ENCODE results near the gene KANSL1L. TPM values are rescaled to one million over a fixed set of nuclear protein-coding genes. Genes with fewer than 3 reads are reported as not detected.

KANSL1L gene
- total and polyA plus RNA-seq, 10 of the 15 experiments (the other 5 are each of a cell fraction or from before 2014, with no cell fraction given): 1.2 to 9.5 (median 3.7) TPM

DNA sequence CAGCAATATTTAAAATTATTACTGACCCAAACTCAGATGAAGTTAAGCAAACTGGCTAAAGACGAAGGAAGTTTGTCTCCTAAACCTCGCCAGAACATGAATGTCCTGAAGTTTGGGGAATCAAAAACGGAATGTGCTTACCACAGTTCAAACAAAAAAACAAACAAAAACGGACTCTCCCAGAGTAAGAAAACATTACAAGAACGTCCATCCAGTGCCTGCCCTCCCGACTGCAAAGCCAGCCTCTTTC, 1.1 kb downstream of the KANSL1L start (continued):
- no peak; the same call in 1 of the 2 replicates for TF ChIP-seq IKZF1 (conservative IDR thresholded peaks at IDR 0.05)
- TF ChIP-seq BRCA1 (IDR thresholded peaks at IDR 0.05; ENCODE audit: low read depth, low read length): no peak
- TF ChIP-seq ASH2L (IDR thresholded peaks at IDR 0.05; ENCODE audit: borderline replicate concordance, low read depth): 0 out of 2 replicates have a peak, but pooled peaks have one; percentile 55
- peak; percentile 27; the same call in 1 of the 2 replicates for TF ChIP-seq MTA2 (IDR thresholded peaks at IDR 0.05; ENCODE audit: low read depth)
- TF ChIP-seq, protein P1, sequence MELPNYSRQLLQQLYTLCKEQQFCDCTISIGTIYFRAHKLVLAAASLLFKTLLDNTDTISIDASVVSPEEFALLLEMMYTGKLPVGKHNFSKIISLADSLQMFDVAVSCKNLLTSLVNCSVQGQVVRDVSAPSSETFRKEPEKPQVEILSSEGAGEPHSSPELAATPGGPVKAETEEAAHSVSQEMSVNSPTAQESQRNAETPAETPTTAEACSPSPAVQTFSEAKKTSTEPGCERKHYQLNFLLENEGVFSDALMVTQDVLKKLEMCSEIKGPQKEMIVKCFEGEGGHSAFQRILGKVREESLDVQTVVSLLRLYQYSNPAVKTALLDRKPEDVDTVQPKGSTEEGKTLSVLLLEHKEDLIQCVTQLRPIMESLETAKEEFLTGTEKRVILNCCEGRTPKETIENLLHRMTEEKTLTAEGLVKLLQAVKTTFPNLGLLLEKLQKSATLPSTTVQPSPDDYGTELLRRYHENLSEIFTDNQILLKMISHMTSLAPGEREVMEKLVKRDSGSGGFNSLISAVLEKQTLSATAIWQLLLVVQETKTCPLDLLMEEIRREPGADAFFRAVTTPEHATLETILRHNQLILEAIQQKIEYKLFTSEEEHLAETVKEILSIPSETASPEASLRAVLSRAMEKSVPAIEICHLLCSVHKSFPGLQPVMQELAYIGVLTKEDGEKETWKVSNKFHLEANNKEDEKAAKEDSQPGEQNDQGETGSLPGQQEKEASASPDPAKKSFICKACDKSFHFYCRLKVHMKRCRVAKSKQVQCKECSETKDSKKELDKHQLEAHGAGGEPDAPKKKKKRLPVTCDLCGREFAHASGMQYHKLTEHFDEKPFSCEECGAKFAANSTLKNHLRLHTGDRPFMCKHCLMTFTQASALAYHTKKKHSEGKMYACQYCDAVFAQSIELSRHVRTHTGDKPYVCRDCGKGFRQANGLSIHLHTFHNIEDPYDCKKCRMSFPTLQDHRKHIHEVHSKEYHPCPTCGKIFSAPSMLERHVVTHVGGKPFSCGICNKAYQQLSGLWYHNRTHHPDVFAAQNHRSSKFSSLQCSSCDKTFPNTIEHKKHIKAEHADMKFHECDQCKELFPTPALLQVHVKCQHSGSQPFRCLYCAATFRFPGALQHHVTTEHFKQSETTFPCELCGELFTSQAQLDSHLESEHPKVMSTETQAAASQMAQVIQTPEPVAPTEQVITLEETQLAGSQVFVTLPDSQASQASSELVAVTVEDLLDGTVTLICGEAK (IDR thresholded peaks at IDR 0.05; ENCODE audit: borderline replicate concordance): no peak
- TF ChIP-seq RCOR1 (conservative IDR thresholded peaks at IDR 0.05; ENCODE audit: low read depth, low read length): no peak
- no peak for TF ChIP-seq SMAD1 (IDR thresholded peaks at IDR 0.05; ENCODE audit: low read depth, partially characterized antibody)
- TF ChIP-seq HDAC2 (IDR thresholded peaks at IDR 0.05): no peak
- TF ChIP-seq FOXM1 (IDR thresholded peaks at IDR 0.05; ENCODE audit: low read depth, low read length): no peak
- TF ChIP-seq TCF7 (IDR thresholded peaks at IDR 0.05; ENCODE audit: borderline replicate concordance): no peak
- no peak for TF ChIP-seq CHD1 (IDR thresholded peaks at IDR 0.05; ENCODE audit: low read depth, low read length)
- TF ChIP-seq SPI1 (IDR thresholded peaks at IDR 0.05; ENCODE audit: borderline replicate concordance, insufficient read depth, low read depth, low read length): no peak
- TF ChIP-seq JUNB (IDR thresholded peaks at IDR 0.05): no peak
- TF ChIP-seq NR2C2 (IDR thresholded peaks at IDR 0.05; ENCODE audit: borderline replicate concordance, control insufficient read depth, insufficient read length, low read depth): no peak
- no peak for TF ChIP-seq CBX3 (IDR thresholded peaks at IDR 0.05; ENCODE audit: borderline replicate concordance, low read depth)
- TF ChIP-seq NFYB (IDR thresholded peaks at IDR 0.05; ENCODE audit: insufficient read depth, low read depth, low read length): no peak
- TF ChIP-seq, protein P2, sequence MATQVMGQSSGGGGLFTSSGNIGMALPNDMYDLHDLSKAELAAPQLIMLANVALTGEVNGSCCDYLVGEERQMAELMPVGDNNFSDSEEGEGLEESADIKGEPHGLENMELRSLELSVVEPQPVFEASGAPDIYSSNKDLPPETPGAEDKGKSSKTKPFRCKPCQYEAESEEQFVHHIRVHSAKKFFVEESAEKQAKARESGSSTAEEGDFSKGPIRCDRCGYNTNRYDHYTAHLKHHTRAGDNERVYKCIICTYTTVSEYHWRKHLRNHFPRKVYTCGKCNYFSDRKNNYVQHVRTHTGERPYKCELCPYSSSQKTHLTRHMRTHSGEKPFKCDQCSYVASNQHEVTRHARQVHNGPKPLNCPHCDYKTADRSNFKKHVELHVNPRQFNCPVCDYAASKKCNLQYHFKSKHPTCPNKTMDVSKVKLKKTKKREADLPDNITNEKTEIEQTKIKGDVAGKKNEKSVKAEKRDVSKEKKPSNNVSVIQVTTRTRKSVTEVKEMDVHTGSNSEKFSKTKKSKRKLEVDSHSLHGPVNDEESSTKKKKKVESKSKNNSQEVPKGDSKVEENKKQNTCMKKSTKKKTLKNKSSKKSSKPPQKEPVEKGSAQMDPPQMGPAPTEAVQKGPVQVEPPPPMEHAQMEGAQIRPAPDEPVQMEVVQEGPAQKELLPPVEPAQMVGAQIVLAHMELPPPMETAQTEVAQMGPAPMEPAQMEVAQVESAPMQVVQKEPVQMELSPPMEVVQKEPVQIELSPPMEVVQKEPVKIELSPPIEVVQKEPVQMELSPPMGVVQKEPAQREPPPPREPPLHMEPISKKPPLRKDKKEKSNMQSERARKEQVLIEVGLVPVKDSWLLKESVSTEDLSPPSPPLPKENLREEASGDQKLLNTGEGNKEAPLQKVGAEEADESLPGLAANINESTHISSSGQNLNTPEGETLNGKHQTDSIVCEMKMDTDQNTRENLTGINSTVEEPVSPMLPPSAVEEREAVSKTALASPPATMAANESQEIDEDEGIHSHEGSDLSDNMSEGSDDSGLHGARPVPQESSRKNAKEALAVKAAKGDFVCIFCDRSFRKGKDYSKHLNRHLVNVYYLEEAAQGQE (IDR thresholded peaks at IDR 0.05; ENCODE audit: low read depth, low read length): no peak
- TF ChIP-seq SUPT20H (IDR thresholded peaks at IDR 0.05; ENCODE audit: borderline replicate concordance, control insufficient read depth, low read depth, low read length): no peak
- TF ChIP-seq RBBP5 (conservative IDR thresholded peaks at IDR 0.05): no peak
- peak; percentile 8 for TF ChIP-seq MEF2B (IDR thresholded peaks at IDR 0.05; ENCODE audit: partially characterized antibody, poor library complexity, severe bottlenecking)
- TF ChIP-seq, protein P3, sequence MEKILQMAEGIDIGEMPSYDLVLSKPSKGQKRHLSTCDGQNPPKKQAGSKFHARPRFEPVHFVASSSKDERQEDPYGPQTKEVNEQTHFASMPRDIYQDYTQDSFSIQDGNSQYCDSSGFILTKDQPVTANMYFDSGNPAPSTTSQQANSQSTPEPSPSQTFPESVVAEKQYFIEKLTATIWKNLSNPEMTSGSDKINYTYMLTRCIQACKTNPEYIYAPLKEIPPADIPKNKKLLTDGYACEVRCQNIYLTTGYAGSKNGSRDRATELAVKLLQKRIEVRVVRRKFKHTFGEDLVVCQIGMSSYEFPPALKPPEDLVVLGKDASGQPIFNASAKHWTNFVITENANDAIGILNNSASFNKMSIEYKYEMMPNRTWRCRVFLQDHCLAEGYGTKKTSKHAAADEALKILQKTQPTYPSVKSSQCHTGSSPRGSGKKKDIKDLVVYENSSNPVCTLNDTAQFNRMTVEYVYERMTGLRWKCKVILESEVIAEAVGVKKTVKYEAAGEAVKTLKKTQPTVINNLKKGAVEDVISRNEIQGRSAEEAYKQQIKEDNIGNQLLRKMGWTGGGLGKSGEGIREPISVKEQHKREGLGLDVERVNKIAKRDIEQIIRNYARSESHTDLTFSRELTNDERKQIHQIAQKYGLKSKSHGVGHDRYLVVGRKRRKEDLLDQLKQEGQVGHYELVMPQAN (conservative IDR thresholded peaks at IDR 0.05): no peak; the same call in 1 of the 2 replicates
- no peak for TF ChIP-seq TAF1 (IDR thresholded peaks at IDR 0.05; ENCODE audit: borderline replicate concordance, low read depth, low read length)
